Epithelial cell of esophagus (primary cell): Measurements from ENCODE around the gene ARHGEF37.
A peak's percentile ranks its signal among the peaks of the same experiment; 100 is the strongest.

Experiments
- DNase-seq: peaks from one replicate; pipeline ENCODE4 v3.0.0; 2010; ENCODE audit warnings: low read depth
- H3K4me3 ChIP-seq: 2 replicates; pipeline ENCODE4 v1.5.1; 2011; ENCODE audit warnings: mild to moderate bottlenecking, low read length, control low read depth
- TF ChIP-seq, protein P1 (sequence below): IDR thresholded peaks from 2 replicates; pipeline ENCODE4 v1.5.1; 2011; ENCODE audit warnings: low read depth, mild to moderate bottlenecking, low read length, control low read depth, inconsistent platforms; ENCODE audit not compliant: insufficient read depth; ENCODE audit errors: missing control alignments

ARHGEF37 gene

GRCh38 chr5:149599375-149599774 is 18.1 kb downstream of the ARHGEF37 start:
- no peak overlapping the region for H3K4me3 ChIP-seq
- DNase-seq: no peak
- TF ChIP-seq, protein P1, sequence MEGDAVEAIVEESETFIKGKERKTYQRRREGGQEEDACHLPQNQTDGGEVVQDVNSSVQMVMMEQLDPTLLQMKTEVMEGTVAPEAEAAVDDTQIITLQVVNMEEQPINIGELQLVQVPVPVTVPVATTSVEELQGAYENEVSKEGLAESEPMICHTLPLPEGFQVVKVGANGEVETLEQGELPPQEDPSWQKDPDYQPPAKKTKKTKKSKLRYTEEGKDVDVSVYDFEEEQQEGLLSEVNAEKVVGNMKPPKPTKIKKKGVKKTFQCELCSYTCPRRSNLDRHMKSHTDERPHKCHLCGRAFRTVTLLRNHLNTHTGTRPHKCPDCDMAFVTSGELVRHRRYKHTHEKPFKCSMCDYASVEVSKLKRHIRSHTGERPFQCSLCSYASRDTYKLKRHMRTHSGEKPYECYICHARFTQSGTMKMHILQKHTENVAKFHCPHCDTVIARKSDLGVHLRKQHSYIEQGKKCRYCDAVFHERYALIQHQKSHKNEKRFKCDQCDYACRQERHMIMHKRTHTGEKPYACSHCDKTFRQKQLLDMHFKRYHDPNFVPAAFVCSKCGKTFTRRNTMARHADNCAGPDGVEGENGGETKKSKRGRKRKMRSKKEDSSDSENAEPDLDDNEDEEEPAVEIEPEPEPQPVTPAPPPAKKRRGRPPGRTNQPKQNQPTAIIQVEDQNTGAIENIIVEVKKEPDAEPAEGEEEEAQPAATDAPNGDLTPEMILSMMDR: no peak

GRCh38 chr5:149600932-149601331 is 19.6 kb downstream of the ARHGEF37 start:
- TF ChIP-seq, protein P1: no peak
- H3K4me3 ChIP-seq: no peak overlapping the region
- no peak for DNase-seq

DNA sequence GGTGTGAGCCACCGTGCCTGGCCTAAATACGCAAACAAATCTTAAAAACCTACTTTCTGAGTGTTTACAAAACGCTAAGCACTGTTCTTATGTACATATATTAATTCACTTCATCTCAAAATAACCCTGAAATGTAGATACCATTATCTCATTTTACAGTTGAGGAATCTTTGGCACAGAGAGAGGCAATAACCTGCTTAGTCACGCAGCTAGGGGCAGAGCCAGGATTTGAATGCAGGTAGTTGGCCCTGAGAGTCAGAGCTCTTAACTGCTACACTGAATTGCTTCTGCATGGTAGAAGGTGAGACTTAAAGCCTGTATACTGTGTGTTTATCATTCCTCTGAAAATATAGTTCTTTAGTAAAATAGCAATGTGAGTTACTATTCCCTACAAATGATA is 21.9 kb downstream of the ARHGEF37 start:
- TF ChIP-seq, protein P1: no peak
- peak; percentile 80 for DNase-seq

GRCh38 chr5:149603920-149604319 is 22.6 kb downstream of the ARHGEF37 start:
- no peak for DNase-seq
- no peak overlapping the region for H3K4me3 ChIP-seq
- TF ChIP-seq, protein P1: no peak

More for the DNA sequence above, 21.9 kb downstream of the ARHGEF37 start:
- no peak overlapping the region for H3K4me3 ChIP-seq

DNA sequence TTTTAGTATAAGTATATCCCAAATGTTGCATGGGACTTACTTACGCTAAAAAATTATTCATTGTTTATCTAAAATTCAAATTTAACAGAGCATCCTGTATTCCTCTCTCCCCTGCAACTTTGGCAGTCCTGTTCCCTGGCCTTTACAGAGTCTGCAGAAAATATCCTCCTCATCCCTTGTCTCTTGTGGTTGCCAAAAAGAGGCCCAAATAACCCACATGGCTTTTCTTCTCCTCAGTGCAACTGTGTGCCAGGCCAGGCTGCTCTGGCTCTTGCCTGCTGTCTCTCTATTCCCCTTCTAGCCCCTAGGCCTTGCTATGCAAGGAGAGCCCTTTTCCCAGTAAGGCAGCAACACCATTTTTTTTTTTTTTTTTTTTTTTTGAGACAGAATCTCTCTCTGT is 23.0 kb downstream of the ARHGEF37 start:
- no peak overlapping the region for H3K4me3 ChIP-seq
- DNase-seq: no peak
- TF ChIP-seq, protein P1: no peak

GRCh38 chr5:149605354-149605997 is 24.2 kb downstream of the ARHGEF37 start:
- no peak overlapping the region for H3K4me3 ChIP-seq
- TF ChIP-seq, protein P1: no peak
- DNase-seq: peak; percentile 39
